HG03139 (cell line): Measurements from ENCODE around the gene MICALL2.

Source experiments
- ATAC-seq: cut with Tn5 transposase; IDR thresholded peaks from one replicate; pipeline ENCODE4 v1.9.1; 2021; ENCODE audit not compliant: unreplicated experiment

MICALL2 gene

GRCh38 chr7:1468643-1469298, 9.5 kb upstream of the MICALL2 start:
- no peak for ATAC-seq

DNA sequence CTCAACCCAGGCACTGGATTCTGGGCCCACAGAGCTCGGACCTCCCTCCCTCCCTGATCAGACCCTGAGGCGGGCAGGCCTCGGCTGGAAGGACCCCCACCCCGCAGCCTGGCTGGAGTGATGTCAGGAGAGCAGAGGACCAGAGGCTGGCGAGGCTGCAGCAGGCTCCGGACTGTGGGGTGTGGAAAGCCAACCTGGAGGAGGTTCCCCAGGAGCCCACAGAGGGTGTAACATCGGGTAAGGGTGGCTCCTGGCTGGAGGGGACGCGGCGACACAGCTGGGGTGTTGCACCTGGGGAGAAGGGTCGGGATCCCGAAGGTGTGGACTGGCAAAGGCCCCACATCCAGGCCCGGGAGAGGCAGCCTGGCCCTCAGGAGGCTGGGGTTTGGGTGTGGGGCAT, 8.9 kb upstream of the MICALL2 start:
- ATAC-seq, result no peak

DNA sequence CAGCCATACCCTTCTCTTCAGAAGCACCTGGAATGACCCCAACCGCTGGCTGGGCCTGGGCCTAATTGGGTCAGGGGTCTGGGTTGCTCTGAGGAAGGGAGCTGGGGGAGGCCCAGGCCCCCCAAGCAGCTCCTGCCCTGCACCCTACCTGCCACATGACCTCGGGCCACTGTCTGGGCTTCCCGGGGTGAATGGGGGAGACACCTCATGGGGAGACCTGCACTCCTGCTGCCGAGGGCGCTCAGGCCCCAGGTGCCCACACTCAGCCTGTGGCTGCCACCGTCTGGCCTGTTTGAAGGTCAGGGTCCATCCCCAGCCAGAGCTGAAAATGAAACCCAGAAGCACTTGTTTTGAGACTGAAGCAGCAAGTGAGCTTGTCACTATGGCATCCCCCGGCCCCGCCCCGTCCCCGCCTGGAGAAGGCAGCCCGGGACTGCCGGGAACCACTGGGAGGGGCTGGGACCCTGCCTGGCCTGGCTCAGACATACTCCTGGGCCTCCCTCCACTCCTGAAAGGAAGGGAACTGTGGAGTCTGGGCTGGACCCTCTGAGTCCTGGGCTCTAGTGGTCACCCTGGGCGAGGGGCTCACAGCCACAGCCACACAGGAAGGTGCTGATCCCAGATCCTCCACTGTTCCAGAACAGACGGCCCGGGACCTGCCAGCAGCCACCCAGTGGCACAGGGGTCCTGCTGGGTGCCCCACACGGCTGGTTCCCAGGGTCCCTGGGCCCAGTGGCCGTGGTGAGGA, 7.4 kb upstream of the MICALL2 start:
- no peak for ATAC-seq

DNA sequence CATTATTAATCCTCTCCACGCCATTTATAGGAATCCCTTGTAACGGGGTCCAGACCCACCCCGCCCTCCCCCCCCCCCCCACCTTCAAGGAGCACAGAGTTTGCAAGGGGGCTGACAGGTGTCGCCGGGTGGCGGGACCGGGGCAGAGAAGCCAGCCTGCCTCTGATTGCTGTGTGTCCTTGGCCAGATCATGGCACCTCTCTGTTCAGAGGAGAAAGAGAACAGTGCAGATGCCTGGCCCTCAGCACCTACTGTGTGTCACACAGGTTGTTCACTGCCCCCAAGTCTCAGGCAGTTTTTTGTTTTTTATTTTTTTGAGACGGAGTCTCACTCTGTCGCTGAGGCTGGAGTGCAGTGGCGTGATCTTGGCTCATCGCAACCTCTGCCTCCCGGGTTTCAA, 5.4 kb upstream of the MICALL2 start:
- ATAC-seq, result no peak

- ATAC-seq, result no peak
These were observed 4.5 kb upstream of the MICALL2 start for GRCh38 chr7:1463676-1464223.

- no peak for ATAC-seq
These were observed 2.5 kb upstream of the MICALL2 start for GRCh38 chr7:1461646-1462375.

GRCh38 chr7:1460821-1461645, 1.8 kb upstream of the MICALL2 start:
- ATAC-seq, result no peak

DNA sequence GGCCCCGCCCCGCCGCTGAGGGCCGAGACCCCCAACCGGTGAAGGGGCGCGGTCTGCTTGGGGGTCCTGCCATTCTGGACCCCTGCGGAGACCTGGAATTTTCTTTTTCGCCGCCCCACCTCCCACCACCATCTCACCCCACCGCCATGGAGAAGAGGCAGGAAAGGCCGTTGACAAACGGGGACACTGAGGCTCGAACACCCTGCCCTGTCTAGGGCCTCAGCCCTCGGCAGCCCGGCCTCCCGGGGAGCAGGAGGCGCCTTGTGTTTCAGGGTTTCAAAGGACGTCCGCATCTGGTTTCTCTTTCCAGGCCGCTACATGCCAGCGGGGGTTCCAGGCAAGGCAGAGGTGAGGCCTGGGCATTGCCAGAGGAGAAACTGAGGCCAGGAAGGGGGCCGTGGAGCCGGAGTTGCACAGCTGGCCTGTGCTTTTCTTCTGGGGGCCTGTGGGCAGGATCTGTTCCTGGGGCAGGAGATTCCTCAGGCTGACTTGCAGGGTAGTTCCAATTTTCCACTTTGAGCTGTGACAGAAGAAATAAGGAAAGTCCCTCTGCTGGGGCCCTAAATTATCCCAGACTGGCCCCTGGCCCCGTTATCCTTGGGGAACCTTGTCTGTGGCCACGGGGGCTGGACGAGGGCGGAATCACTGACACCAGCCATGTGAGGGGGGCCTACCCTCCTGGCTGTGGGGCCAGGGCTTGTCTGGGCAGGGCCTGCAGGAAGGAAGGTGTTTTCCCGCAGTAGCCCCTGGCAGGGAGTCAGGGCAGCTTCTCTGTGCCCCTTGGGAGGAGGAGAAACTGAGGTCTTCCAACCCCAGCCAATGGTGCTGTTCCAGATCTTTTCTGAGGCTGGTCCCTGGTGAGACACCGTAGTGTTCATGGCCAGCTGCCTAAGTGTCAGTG, 900 bp upstream of the MICALL2 start:
- ATAC-seq, result peak; percentile 2

- ATAC-seq, result peak; percentile 93
These were observed 232 bp upstream of the MICALL2 start for GRCh38 chr7:1459512-1459892.

GRCh38 chr7:1457949-1458682, 1.2 kb downstream of the MICALL2 start:
- ATAC-seq, result no peak

- ATAC-seq, result no peak
These were observed 2.0 kb downstream of the MICALL2 start for GRCh38 chr7:1457059-1457948.

- no peak for ATAC-seq
These were observed 3.3 kb downstream of the MICALL2 start for GRCh38 chr7:1455955-1456354.

- no peak for ATAC-seq
These were observed 3.9 kb downstream of the MICALL2 start for GRCh38 chr7:1455241-1455939.

DNA sequence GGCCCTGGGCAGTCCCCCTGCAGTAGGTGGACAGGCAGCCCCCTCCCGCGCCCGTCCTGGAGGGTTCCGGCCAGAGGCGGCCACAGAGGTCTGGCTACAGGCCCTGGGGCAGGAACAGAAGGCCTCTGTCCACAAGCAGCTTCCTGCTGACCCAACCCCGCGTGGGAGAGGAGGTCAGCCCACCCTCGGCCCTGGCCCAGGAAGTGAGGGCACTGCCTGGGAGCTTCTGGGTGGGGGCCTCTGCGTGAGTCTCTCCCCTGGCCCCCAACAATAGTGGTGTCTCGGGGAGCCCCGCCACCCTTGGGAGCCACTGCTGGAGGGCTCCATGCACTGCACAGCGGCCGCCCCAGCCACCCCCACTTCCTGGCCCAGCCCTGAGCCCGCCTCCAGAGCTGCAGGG, 4.7 kb downstream of the MICALL2 start:
- ATAC-seq, result no peak

- no peak for ATAC-seq
These were observed 7.1 kb downstream of the MICALL2 start for GRCh38 chr7:1452205-1452604.

DNA sequence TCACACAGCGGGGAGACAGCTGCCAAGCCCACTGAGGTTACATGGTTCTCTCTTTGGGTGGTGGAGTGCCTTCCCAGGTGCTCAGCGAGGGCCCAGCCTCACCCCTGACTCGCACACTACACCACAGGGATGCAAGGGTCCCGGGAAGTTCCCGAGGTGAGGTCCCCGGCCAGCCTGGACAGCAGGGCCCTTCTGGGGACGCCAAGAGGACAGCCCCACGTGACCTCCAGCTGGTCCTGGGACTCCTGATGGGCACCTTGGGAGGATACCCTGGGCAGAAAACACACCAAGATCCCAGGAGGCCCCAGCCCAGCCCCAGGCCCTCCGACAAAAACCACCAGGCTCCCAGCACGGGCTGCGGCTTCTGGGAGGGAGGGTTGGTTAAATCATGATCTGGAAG, 8.3 kb downstream of the MICALL2 start:
- ATAC-seq, result no peak

- no peak for ATAC-seq
These were observed 8.8 kb downstream of the MICALL2 start for GRCh38 chr7:1450431-1450830.

DNA sequence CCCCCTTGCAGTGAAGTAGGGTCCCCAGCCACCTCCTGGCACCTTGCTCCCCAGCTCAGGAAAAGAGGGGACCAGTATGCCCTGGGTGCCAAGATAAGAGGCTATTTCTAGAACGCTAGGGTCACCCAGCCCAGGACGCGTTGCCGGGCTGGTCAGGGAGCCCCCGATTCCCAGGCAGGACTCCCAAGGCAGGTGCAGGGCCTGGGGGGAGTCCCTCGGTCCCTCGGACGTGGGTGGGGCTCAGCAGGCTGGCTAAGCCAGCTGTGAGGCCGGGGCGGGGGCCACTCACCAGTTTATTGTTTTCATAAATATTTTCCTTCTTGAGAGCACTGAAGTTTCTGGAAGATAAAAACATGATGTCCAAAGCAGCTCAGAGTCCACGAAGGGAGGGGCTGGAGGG, 9.3 kb downstream of the MICALL2 start:
- no peak for ATAC-seq
